Measurements from ENCODE around the gene PDCD11.
"Not testable (repeated sequence)": the region's sequence is repeated elsewhere in the genome, so short reads cannot be mapped to it uniquely, and the experiment has no call there.

PDCD11 gene

GRCh38 chr10:103416436-103417147 lies 20.2 kb downstream of the PDCD11 start:
- peak; percentile 52 for DNase-seq

GRCh38 chr10:103417148-103417469 lies 20.7 kb downstream of the PDCD11 start:
- DNase-seq, result not testable (repeated sequence)

GRCh38 chr10:103417601-103418000 lies 21.2 kb downstream of the PDCD11 start:
- no peak for DNase-seq

GRCh38 chr10:103419101-103419500 lies 22.7 kb downstream of the PDCD11 start:
- no peak for DNase-seq

- no peak for DNase-seq
These were observed 27.3 kb downstream of the PDCD11 start for GRCh38 chr10:103423748-103424147.

GRCh38 chr10:103427866-103428265 lies 31.4 kb downstream of the PDCD11 start:
- DNase-seq, result no peak

GRCh38 chr10:103428989-103429643 lies 32.7 kb downstream of the PDCD11 start:
- no peak for DNase-seq

- DNase-seq, result no peak
These were observed 33.2 kb downstream of the PDCD11 start for GRCh38 chr10:103429647-103430046.

GRCh38 chr10:103431902-103432301 lies 35.5 kb downstream of the PDCD11 start:
- no peak for DNase-seq

GRCh38 chr10:103433858-103434257 lies 37.4 kb downstream of the PDCD11 start:
- peak; percentile 41 for DNase-seq

GRCh38 chr10:103439776-103440175 lies 43.4 kb downstream of the PDCD11 start:
- no peak for DNase-seq

GRCh38 chr10:103440416-103440815 lies 44.0 kb downstream of the PDCD11 start:
- no peak for DNase-seq

- DNase-seq, result no peak
These were observed 44.8 kb downstream of the PDCD11 start for GRCh38 chr10:103441206-103441605.

- no peak for DNase-seq
These were observed 45.2 kb downstream of the PDCD11 start for GRCh38 chr10:103441611-103442010.

GRCh38 chr10:103442031-103442461 lies 45.6 kb downstream of the PDCD11 start:
- DNase-seq, result peak; percentile 84

- DNase-seq, result no peak
These were observed 47.2 kb downstream of the PDCD11 start for GRCh38 chr10:103443475-103444185.

- DNase-seq, result no peak
These were observed 48.1 kb downstream of the PDCD11 start for GRCh38 chr10:103444478-103444877.

GRCh38 chr10:103445366-103445765 lies 48.9 kb downstream of the PDCD11 start:
- DNase-seq, result no peak

- DNase-seq, result no peak
These were observed 49.5 kb downstream of the PDCD11 start for GRCh38 chr10:103445767-103446567.

- DNase-seq, result no peak
These were observed 50.8 kb downstream of the PDCD11 start for GRCh38 chr10:103447187-103447586.

GRCh38 chr10:103448746-103449145 lies 52.3 kb downstream of the PDCD11 start:
- DNase-seq, result no peak

- DNase-seq, result peak; percentile 30
These were observed 53.0 kb downstream of the PDCD11 start for GRCh38 chr10:103449208-103450144.

Measured in MV-4-11 (cell line).